Spleen (tissue), 7 donors: ENCODE data around the gene RBMS1.

Experiments
- CTCF ChIP-seq, 11 experiments: fragments of 200-600 bp in 7 of 11; fragments of 450-650 bp in 4 of 11; sonication (generic) in 4 of 11; IDR thresholded peaks in 8 of 11; conservative IDR thresholded peaks in 3 of 11; 1 replicate in 7 of 11; 2 replicates in 4 of 11; pipeline versions ENCODE4 v1.4.0 to v1.8.0; 2016 to 2021; ENCODE audit warnings: antibody characterized with exemption in 11 of 11, inconsistent platforms in 4 of 11, mild to moderate bottlenecking in 1 of 11
- POLR2A ChIP-seq, 3 donors: fragments of 450-650 bp; IDR thresholded peaks; one replicate each; pipeline ENCODE4 v1.5.1; 2017; ENCODE audit warnings: antibody characterized with exemption in 3 of 3, mild to moderate bottlenecking in 1 of 3
- donor health status: DM: no; HTN: no; CAD: no; lungs with moderate emphysema.
- donor health status: DM: no; HTN: no; CAD: no.
- donor health status: DM: no; HTN: no; CAD: no.

GRCh38 chr2:160506371-160507045, 12.9 kb upstream of the RBMS1 start:
- TF ChIP-seq POLR2A (IDR thresholded peaks at IDR 0.05) (no peak), CTCF (IDR thresholded peaks at IDR 0.05 in 8 of 11, conservative IDR thresholded peaks at IDR 0.05 in 3 of 11) (no peak)
